Measurements from ENCODE around the gene CCDC83. TPM values are rescaled to one million over a fixed set of nuclear protein-coding genes. Genes with fewer than 3 reads are reported as not detected.

The CCDC83 gene
- total and polyA plus RNA-seq, 9 of the 15 experiments (the other 6 are each of a cell fraction or from before 2014, with no cell fraction given), result not detected

GRCh38 chr11:85884581-85885021 lies 29.4 kb downstream of the CCDC83 start:
- Histone ChIP-seq H3K9me3 (replicated peaks; ENCODE audit: control insufficient read depth, insufficient read depth, low read depth, low read length) (no peaks in the 10 kb centered on the region), H3K4me3 (no peak overlapping the region), H3K9me1 (ENCODE audit: control insufficient read depth, insufficient read depth, low read length) (no peaks in the 10 kb centered on the region), H3K9ac (ENCODE audit: insufficient read depth in 1 of 2, low read depth in 2 of 2, low read length in 2 of 2) (no peak overlapping the region), H2AFZ (ENCODE audit: low read depth, low read length) (no peak overlapping the region), H3K27me3 (ENCODE audit: control insufficient read depth in 2 of 2, insufficient read depth in 2 of 2, low read length in 2 of 2) (peaks cover 0 to 5% of the 10 kb centered on the region in 2 experiments; a peak in 3 of 5 replicates), H4K20me1 (replicated peaks; ENCODE audit: control insufficient read depth, insufficient read depth, low read length) (no peaks in the 10 kb centered on the region), H3K4me1 (replicated peaks in 1 of 2; ENCODE audit: control insufficient read depth in 2 of 2, insufficient read depth in 2 of 2, low read length in 2 of 2) (no peaks in the 10 kb centered on the region), H3K79me2 (ENCODE audit: control insufficient read depth, insufficient read depth, low read length) (no peaks in the 10 kb centered on the region), H3K27ac (ENCODE audit: extremely low read depth, low read depth, low read length) (no peak overlapping the region), H3K36me3 (ENCODE audit: control insufficient read depth, insufficient read depth, low read length) (no peaks in the 10 kb centered on the region), H3K4me2 (ENCODE audit: insufficient read depth, low read length) (no peak overlapping the region)
- ChIA-PET CTCF (ENCODE audit: low intra/inter-chr PET ratio) (no interaction called here), POLR2A (no interaction called here)
- DNase-seq (ENCODE audit: extremely low read depth in 1 of 4, low spot score in 3 of 4), result no peak
- 0% methylated on average over 4 of the region's 4 CpGs for WGBS (ENCODE audit: insufficient coverage, low coverage, missing lambda C conversion rate)
- no TSS peak for BruUV-seq (replicated peaks)
- FAIRE-seq, result no peak
- in situ Hi-C loops (cut with MboI) (no loop called here), intact Hi-C loops (cut with micrococcal nuclease) (no loop called here)
- ATAC-seq, result no peak
- TF ChIP-seq SIX5 (IDR thresholded peaks at IDR 0.05; ENCODE audit: borderline replicate concordance in 1 of 2, insufficient read depth in 1 of 2, low read depth in 1 of 2, low read length in 2 of 2), result no peak
- no peak for TF ChIP-seq KDM1A (IDR thresholded peaks at IDR 0.05)
- TF ChIP-seq TEAD2 (tag; IDR thresholded peaks at IDR 0.05), result no peak
- TF ChIP-seq TAL1 (IDR thresholded peaks at IDR 0.05), result no peak
- no peak for TF ChIP-seq THRA (IDR thresholded peaks at IDR 0.05)
- no peak for TF ChIP-seq ZC3H11A (IDR thresholded peaks at IDR 0.05; ENCODE audit: low read depth, low read length)

Data from K562 (cell line).